HG03097 (cell line): ENCODE data around the gene CCDC134.

Source experiments
- ATAC-seq: cut with Tn5 transposase; IDR thresholded peaks from one replicate; pipeline ENCODE4 v1.9.1; 2021; ENCODE audit not compliant: unreplicated experiment, low FRiP score

CCDC134 gene

DNA sequence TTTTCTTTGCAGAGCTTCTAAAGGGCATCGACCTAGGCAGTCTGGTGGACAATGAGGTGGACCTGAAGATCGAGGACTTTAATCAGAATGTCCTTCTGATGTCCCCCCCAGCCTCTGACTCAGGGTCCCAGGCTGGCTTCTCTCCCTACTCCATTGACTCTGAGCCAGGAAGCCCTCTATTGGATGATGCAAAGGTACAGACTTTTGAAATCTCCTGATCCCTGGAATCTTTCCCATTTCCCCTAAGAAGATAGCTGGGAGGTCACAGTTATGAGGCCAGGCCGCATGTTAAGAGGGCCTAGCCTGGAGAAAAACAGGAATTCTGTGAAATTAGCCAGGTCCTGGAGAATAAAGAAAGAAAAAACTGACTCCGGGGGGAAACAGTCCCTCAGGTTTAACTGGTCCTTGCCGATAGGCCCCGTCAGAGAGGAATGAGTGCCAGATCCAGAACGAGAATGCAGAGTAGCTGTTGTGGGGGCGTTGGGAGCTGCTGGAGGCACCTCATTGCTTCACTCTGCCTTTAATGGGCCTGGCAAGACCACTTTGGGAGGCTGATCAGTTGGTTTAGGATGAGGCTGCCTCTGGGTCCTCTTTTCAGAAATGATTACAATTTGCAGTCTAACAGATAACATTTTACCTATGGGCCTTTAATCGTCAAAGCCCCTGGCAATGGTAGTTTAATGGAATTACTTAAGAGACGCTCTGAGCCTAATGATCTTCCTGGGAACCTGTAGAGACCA, 75.2 kb downstream of the CCDC134 start:
- ATAC-seq = no peak
